Hematopoietic multipotent progenitor cell treated with erythropoietin and hydrocortisone succinate and interleukin-3 and kit ligand, for 6 days (in vitro differentiated cells): Measurements from ENCODE around the gene PRR15L.
A peak's percentile ranks its signal among the peaks of the same experiment; 100 is the strongest.
"Not testable (repeated sequence)": the region's sequence is repeated elsewhere in the genome, so short reads cannot be mapped to it uniquely, and the experiment has no call there.

Experiments
- DNase-seq: peaks from one replicate; pipeline ENCODE4 v3.0.0-alpha.2; 2015

Gene PRR15L

DNA sequence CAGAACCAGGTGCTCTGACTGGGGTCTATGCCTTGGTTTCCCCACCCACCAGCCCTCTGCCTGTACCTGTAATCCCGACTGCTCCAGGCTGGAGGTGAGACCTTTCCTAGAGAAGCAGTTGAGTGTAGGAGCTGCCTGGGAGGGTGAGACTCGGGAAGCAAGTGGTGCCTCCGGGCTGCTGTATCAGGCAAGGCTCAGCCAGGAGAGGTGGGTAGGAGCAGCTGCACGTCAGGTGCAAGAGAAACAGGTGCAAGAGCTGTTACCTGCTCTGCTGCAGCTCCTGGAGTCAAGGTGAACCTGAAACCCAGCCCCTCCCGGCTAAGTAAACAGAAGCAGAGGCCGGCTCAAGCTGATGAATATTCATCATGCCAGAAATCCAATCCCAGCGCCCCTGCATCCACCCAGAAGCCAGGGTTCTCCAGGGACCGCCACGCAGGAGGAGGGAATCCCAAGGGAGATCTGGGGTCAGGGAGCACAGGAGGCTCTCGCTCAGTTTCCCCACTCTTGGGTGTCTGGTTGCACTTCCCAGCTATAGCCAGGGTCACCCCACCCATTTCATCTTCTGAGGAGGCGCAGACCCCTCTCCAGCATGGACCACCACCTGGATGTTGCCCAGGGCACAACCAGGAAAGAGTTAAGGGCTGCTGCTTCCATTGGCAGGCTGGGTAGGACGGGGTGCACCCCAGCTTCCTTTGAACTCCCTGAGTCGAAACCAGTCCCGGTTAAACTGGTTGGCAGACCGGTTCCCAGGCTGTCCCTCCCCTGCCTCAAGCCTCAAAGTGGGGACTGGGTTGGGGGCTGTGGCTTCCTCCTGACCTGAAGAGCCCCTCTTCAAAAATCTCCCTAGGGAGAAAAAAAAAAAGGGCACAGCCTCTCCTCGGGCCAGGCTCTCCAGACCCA is at the start of gene PRR15L:
PRR15L (minus strand) TSS at position 293 of the 900 bp plus-strand sequence. CDS start 4,649 bp downstream, outside the sequence.
- no peak for DNase-seq

DNA sequence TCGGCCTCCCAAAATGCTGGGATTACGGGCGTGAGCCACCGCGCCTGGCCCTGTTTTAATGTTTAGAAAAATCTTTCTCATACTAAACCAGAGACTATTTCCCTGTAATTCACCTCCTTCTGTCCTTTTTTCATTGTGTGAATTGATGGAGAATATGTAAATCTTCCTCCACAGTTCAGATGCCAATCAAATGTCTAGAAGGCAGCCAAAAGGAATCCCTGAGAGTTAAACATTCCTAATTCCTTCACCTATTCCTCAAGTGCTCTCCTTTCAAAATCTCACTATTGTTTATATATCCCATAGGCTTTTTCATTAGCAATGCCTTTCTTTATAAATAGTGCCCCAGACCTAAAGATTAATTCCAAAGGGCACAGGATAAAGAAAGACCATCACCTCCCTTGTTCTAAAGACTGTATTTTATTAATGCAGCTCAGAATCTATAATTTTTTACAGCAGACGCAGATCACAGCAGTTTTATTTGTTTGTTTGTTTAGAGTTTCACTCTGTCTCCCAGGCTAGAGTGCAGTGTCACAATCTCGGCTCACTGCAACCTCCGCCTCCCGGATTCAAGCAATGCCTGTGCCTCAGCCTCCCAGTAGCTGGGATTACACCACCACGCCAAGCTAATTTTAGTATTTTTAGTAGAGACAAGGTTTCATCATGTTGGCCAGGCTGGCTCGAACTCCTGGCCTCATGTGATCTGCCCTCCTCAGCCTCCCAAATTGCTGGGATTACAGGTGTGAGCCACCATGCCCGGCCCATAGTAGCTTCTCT is 49.4 kb upstream of the PRR15L start:
- DNase-seq, result no peak

GRCh38 chr17:48004983-48005382 is 47.3 kb upstream of the PRR15L start:
- no peak for DNase-seq

- no peak for DNase-seq
Measured at GRCh38 chr17:48003417-48004151, 45.9 kb upstream of the PRR15L start.

GRCh38 chr17:48002916-48003416 is 45.3 kb upstream of the PRR15L start:
- DNase-seq, result no peak

GRCh38 chr17:48002266-48002915 is 44.7 kb upstream of the PRR15L start:
- peak; percentile 77 for DNase-seq

DNA sequence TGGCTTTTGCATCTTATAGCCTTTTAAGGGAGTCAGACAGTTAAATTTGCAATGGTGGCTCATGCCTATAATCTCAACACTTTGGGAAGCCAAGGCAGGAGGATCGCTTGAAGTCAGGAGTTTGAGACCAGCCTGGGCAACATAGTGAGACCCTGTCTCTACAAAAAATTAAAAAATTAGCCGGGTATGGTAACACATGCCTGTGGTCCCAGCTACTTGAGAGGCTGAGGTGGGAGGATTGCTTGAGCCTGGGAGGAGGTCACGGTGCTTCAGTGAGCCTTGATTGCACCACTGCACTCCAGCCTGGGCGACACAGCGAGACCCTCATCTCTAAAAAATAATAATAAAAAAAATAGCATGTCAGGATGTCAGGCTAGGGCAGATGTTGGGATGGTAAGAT is 44.0 kb upstream of the PRR15L start:
- DNase-seq, result not testable (repeated sequence)

DNA sequence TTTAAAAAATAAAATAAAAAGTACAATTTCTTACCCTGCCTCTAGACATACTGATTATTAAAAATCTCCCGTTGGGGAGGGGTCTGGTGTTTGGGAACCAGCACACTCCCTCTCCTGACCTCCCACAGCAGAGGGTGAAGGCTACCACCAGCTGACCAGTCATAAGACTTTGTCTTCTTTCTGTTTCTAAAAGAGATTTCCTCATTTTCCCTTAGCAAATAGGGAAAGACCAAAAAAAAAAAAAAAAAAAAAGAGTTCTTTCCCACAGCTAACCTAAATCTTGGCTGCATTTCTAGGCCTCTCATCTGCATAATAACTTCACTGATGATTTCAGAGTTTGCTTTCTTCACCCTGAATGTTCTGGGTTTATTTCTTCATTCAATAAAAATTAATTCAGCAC is 43.5 kb upstream of the PRR15L start:
- DNase-seq, result no peak

- no peak for DNase-seq
Measured at GRCh38 chr17:47999582-47999981, 41.9 kb upstream of the PRR15L start.

DNA sequence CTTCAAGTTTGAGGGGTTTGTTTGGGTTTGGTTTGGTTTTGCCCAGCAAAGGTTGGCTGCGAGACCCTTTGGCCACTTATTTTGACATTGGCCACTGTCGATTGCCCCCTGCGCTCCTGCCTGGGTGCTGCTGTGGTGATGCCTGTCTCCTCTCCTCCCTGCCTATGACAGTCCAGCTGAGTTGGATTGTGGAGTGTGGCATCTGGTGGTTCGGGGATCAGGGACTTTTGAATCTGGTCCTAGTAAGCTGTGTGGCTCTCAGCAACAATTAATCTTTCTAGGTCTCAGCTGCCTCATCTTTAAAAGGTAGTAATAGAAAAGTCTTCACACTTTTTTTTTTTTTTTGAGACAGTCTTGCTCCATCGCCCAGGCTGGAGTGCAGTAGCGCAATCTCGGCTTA is 40.4 kb upstream of the PRR15L start:
- DNase-seq, result no peak

DNA sequence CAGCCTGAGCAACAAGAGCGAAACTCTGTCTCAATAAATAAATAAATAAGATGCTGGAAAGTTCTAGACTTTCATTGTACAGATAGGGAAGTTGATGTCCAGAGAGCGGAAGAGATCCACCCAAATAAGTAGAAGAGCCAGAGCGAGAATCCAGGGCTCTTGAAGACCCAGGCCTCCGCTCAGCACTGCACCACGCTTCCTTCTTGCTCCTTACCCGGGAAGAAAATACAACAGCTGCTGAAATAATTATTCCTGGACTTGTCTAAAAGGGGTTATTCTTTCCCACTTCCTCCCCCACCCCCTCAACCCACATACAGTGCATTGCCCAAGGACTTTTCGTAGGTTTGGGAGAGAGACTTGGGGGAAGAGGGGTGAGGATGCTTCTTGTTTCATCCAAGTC is 39.9 kb upstream of the PRR15L start:
- no peak for DNase-seq

DNA sequence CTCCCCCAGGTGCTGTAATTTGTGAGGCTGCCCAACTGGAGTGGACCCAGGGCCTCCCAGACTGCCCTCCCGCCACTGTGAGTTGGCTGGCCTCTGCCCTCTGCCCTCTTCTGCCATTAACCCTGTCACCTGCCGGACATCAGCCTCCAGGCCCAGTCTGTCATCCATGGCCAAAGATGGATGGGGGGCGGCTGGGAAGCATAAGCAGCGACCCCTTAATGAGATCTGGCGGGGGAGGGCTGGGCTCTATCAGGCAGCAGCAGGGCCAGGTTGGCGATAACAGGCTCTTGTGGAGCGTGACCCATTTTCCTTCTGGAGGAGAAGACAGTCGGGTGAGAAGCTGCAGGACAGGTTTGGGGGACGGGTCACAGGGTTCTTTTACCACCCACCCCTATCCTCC is 38.5 kb upstream of the PRR15L start:
- no peak for DNase-seq

- DNase-seq, result no peak
Measured at GRCh38 chr17:47995241-47995935, 37.7 kb upstream of the PRR15L start.

GRCh38 chr17:47994724-47995123 is 37.0 kb upstream of the PRR15L start:
- DNase-seq, result no peak

DNA sequence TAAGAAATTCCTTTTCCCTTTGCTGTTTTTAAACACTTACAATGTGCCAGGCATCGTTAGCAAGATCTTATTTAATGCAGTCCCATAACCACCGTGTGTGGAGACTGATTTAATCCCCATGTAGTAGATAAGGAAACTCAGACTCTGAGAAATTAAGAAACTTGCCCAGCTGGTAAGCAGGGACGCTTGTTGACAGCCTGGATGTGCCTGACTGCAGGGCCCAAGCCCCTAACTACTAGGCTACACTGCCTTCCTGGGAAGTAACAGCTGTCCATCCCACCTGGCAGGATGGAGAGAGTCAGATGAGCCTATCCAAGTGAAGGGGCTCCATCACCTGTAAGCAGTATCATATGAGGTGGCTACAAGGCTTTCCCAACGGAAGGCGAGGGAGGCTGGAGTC is 36.3 kb upstream of the PRR15L start:
- no peak for DNase-seq

- DNase-seq, result no peak
Measured at GRCh38 chr17:47993031-47993564, 35.4 kb upstream of the PRR15L start.

GRCh38 chr17:47992216-47992615 is 34.5 kb upstream of the PRR15L start:
- DNase-seq, result no peak

DNA sequence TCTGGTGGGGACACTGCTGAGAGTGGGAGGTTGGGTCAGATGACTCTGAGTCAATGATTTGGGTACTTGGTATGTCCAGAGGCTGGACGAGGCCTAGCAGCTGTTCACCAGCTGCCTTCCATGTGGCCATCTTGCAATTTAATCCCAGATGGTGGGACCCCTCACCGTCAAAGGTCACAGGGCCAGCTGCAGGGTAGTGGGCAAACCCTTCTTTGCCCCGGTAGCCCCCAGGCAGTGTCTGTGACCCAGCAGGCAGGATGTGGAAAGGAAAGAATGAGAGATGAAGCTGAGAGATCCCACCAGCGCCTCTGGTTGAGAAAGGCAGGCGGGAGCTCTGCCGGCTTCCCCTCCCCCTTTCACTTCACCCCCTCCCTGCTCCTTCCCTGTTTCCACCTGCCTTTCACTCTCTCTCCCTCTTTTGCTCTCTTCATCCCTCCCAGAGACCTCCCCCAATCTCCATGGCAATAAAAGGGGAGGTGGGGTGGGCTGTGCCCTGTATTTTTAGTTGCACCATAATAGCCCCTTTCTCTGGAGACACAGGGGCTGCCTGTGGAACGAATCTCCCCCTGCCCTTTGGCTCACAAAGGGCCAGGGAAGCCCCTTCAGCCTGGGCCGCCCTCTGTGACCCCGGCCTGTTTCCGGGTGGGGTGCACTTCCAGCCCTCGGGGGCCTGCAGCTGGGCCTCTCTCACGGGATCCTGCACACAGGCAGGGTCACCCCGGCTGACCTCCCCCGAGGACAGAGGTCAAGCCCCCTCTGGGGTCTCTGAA is 33.5 kb upstream of the PRR15L start:
- no peak for DNase-seq

DNA sequence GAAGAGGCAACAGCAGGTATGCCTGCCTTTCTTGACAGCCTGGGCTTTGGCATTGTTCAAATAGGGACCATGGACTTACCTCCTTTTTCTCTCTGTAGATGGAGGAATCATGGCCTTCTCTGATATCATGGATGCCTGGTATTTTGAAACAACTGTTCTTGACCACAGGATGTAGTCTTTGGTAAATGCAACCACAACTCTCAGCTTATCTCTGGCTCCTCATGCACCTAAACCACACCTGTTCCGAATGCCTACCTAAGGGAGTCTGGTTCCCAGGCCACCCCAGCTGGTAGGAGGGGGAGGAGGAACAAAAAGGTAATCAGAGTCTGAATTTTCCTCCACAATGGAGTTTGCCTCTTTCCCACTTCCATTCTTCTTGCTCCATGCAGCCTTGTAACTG is 32.0 kb upstream of the PRR15L start:
- no peak for DNase-seq

- no peak for DNase-seq
Measured at GRCh38 chr17:47989159-47989558, 31.5 kb upstream of the PRR15L start.

DNA sequence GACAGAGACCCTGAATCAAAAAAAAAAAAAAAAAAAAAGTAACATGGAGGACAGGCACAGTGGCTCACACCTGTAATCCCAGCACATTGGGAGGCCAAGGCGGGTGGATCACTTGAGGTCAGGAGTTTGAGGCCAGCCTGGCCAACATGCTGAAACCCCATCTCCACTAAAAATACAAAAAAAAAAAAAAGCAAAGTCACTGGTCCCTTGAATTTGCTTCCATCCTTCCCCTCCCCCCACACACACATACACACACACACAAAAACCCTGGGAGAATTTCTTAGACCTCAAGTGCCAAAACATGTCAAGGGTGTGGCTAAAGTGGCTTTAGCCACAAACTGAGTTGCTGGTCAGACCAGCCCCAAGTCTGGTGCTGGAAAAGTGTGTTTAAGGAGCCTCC is 30.8 kb upstream of the PRR15L start:
- not testable (repeated sequence) for DNase-seq
